ENCODE measurements around the gene TUBE1.

DNA sequence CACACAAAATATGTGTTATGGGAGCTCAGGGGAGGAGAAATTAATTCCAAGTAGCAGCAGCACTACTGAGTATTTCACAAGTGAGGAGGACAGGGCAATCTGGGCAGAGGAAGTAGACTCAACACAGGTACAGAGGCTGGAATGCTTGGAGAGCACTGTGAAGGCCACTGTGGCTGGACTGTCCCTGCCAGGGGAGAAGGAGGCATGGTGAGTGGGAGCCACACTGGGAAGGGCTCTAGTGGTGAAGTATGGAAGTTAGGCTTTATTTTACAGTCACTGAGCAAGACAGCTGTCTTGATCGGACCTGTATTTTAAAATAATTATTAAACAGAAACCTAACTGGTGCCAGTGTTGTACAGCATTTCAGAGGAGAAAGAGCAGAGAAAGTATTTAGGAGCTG is 28.9 kb upstream of the TUBE1 start:
- no peak for TF ChIP-seq CTCF (IDR thresholded peaks at IDR 0.05)
- no peak for TF ChIP-seq POLR2A (IDR thresholded peaks at IDR 0.05)

All from ovary (tissue), 3 donors.